ENCODE results near the gene APOBEC2.

The APOBEC2 gene

DNA sequence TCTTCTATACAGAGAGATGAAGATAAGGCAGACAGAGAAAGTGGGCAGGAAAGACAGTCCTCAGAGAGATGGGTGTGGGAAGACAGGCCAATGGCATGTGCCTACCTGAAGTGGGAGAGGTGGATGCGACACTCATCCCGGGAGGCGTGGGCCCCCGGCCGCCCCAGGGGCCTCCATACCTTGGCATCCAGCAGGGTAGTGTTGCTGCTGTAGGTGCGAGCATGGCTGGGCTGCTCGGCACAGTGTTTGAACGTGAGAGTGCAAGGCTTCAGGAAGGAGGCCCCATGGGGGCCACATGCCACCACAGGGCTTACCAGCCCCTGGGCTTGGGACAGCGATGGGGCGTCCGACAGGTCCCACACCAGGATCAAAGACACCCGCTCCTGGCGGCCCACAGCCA lies 19.2 kb upstream of the APOBEC2 start:
- Histone ChIP-seq H3K27ac (no peak overlapping the region), H4K20me1 (ENCODE audit: insufficient read depth) (no peaks in the 10 kb centered on the region), H2AFZ (ENCODE audit: low read depth) (no peak overlapping the region), H3K9ac (no peak overlapping the region), H3K4me1 (ENCODE audit: low read depth, poor library complexity, severe bottlenecking) (no peaks in the 10 kb centered on the region), H3K27me3 (ENCODE audit: insufficient read depth, low read depth) (no peaks in the 10 kb centered on the region), H3K79me2 (ENCODE audit: insufficient read depth, low read depth) (no peaks in the 10 kb centered on the region), H3K4me2 (no peak overlapping the region), H3K36me3 (ENCODE audit: insufficient read depth) (no peaks in the 10 kb centered on the region), H3K4me3 (IDR thresholded peaks at IDR 0.05; ENCODE audit: insufficient read depth, low read depth, low read length) (no peak overlapping the region)
- TF ChIP-seq, protein P1, sequence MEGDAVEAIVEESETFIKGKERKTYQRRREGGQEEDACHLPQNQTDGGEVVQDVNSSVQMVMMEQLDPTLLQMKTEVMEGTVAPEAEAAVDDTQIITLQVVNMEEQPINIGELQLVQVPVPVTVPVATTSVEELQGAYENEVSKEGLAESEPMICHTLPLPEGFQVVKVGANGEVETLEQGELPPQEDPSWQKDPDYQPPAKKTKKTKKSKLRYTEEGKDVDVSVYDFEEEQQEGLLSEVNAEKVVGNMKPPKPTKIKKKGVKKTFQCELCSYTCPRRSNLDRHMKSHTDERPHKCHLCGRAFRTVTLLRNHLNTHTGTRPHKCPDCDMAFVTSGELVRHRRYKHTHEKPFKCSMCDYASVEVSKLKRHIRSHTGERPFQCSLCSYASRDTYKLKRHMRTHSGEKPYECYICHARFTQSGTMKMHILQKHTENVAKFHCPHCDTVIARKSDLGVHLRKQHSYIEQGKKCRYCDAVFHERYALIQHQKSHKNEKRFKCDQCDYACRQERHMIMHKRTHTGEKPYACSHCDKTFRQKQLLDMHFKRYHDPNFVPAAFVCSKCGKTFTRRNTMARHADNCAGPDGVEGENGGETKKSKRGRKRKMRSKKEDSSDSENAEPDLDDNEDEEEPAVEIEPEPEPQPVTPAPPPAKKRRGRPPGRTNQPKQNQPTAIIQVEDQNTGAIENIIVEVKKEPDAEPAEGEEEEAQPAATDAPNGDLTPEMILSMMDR (conservative IDR thresholded peaks at IDR 0.05; ENCODE audit: low read depth, low read length), result no peak

GRCh38 chr6:41036186-41036585 lies 16.8 kb upstream of the APOBEC2 start:
- Histone ChIP-seq H4K20me1 (ENCODE audit: insufficient read depth) (no peaks in the 10 kb centered on the region), H3K27ac (no peak overlapping the region), H2AFZ (ENCODE audit: low read depth) (no peak overlapping the region), H3K4me1 (ENCODE audit: low read depth, poor library complexity, severe bottlenecking) (no peaks in the 10 kb centered on the region), H3K9ac (no peak overlapping the region), H3K4me2 (no peak overlapping the region), H3K36me3 (ENCODE audit: insufficient read depth) (no peaks in the 10 kb centered on the region), H3K79me2 (ENCODE audit: insufficient read depth, low read depth) (no peaks in the 10 kb centered on the region), H3K27me3 (ENCODE audit: insufficient read depth, low read depth) (no peaks in the 10 kb centered on the region), H3K4me3 (IDR thresholded peaks at IDR 0.05; ENCODE audit: insufficient read depth, low read depth, low read length) (no peak overlapping the region)
- TF ChIP-seq, protein P1 (conservative IDR thresholded peaks at IDR 0.05; ENCODE audit: low read depth, low read length), result no peak

- Histone ChIP-seq H3K27ac (no peak overlapping the region), H3K4me3 (IDR thresholded peaks at IDR 0.05; ENCODE audit: insufficient read depth, low read depth, low read length) (no peak overlapping the region), H3K79me2 (ENCODE audit: insufficient read depth, low read depth) (no peaks in the 10 kb centered on the region), H3K4me1 (ENCODE audit: low read depth, poor library complexity, severe bottlenecking) (no peaks in the 10 kb centered on the region), H3K36me3 (ENCODE audit: insufficient read depth) (no peaks in the 10 kb centered on the region), H4K20me1 (ENCODE audit: insufficient read depth) (no peaks in the 10 kb centered on the region), H2AFZ (ENCODE audit: low read depth) (no peak overlapping the region), H3K4me2 (no peak overlapping the region), H3K9ac (no peak overlapping the region), H3K27me3 (ENCODE audit: insufficient read depth, low read depth) (no peaks in the 10 kb centered on the region)
- TF ChIP-seq, protein P1 (conservative IDR thresholded peaks at IDR 0.05; ENCODE audit: low read depth, low read length), result no peak
Measured at GRCh38 chr6:41036601-41037000, 16.4 kb upstream of the APOBEC2 start.

- no peaks in the 10 kb centered on the region for H4K20me1 ChIP-seq (ENCODE audit: insufficient read depth)
- no peak overlapping the region for H3K9ac ChIP-seq
- no peak overlapping the region for H3K4me3 ChIP-seq (IDR thresholded peaks at IDR 0.05; ENCODE audit: insufficient read depth, low read depth, low read length)
- H3K4me1 ChIP-seq (ENCODE audit: low read depth, poor library complexity, severe bottlenecking), result no peaks in the 10 kb centered on the region
- H3K36me3 ChIP-seq (ENCODE audit: insufficient read depth), result no peaks in the 10 kb centered on the region
- no peak overlapping the region for H2AFZ ChIP-seq (ENCODE audit: low read depth)
- TF ChIP-seq, protein P1 (conservative IDR thresholded peaks at IDR 0.05; ENCODE audit: low read depth, low read length), result no peak
- no peaks in the 10 kb centered on the region for H3K27me3 ChIP-seq (ENCODE audit: insufficient read depth, low read depth)
- H3K4me2 ChIP-seq, result no peak overlapping the region
- no peak overlapping the region for H3K27ac ChIP-seq
- no peaks in the 10 kb centered on the region for H3K79me2 ChIP-seq (ENCODE audit: insufficient read depth, low read depth)
Measured at GRCh38 chr6:41037107-41037900, 15.7 kb upstream of the APOBEC2 start.
